Measurements from ENCODE around the gene SH2D5. TPM values are rescaled to one million over a fixed set of nuclear protein-coding genes. Genes with fewer than 3 reads are reported as not detected.

The SH2D5 gene
- 0.96 TPM for total RNA-seq (ENCODE audit: insufficient read depth, low replicate concordance)

GRCh38 chr1:20732588-20733359, at the start of gene SH2D5:
Gene SH2D5 (minus strand): TSS chr1:20732703. CDS start chr1:20728044, 4,659 bp downstream.
- DNase-seq (ENCODE audit: low spot score) = peak; percentile 93

DNA sequence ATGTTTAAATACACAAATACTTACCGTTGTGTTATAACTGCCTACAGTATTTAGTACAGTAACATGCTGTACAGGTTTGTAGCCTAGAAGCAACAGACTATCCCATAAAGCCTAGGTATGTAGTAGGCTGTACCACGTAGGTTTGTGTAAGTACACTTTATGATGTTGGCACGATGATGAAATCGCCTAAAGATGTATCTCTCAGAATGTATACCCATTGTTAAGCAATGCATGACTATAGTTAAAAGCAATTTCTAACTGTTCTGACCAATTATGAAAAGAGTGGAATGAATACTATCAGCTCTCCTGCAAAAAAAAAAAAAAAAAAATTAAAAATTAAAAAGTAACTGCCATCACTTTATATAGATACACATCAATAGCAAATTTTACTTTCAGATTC, 43.2 kb upstream of the SH2D5 start:
- no peak for DNase-seq (ENCODE audit: low spot score)

- no peak for DNase-seq (ENCODE audit: low spot score)
Observed at GRCh38 chr1:20771780-20772179, 39.3 kb upstream of the SH2D5 start.

DNA sequence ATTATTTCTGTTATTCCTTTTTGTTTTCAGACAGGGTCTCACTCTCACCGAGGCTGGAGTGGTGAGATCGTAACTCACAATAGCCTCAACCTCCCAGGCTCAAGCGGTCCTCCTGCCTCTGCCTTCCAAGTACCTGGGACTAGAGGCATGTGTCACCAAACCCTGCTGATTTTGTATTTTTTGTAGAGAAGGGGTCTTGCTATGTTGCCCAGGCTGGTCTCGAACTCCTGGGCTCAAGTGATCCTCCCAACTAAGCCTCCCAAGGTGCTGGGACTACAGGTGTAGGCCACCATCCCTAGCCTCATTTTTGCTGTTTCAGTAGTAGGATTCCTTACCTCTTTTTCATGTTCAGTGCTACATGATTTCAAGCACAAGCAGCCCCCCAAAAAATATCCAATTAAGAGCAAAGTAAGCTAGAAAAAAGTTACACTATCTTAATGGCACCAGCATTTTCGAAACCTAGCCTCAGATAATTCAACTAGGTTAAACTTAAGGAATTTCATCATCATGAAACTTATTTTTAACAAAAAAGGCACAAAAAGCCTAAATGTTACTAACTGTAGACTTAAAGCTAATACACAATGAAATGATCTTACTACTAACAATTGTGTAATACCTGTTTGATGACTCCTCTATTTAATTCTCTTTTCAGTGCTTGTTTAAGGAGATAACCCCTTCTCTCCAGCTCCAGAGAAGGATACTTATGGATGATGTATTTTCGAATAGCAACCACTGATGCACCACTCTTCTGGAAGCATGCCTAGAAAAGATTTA, 38.0 kb upstream of the SH2D5 start:
- DNase-seq (ENCODE audit: low spot score) = no peak

- DNase-seq (ENCODE audit: low spot score) = no peak
Observed at GRCh38 chr1:20767271-20767670, 34.8 kb upstream of the SH2D5 start.

DNA sequence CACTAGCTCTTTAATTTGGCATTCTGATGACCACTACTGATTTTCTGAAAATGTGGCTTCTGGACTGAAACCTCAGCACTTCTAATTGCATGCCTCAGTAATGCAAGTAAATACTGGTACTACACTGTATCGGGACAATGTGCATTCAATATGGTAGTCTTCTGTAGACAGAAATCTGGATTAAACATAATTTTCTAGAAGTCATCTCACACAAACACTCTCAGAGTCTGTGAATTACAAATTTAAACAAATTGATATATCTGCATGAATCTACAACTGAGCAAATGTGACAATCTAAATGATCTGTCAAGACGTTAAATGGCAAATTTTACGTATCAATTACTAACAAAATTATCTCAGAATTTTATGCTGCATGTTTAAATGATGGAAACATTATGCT, 30.9 kb upstream of the SH2D5 start:
- DNase-seq (ENCODE audit: low spot score) = no peak

- no peak for DNase-seq (ENCODE audit: low spot score)
Observed at GRCh38 chr1:20760322-20760721, 27.8 kb upstream of the SH2D5 start.

DNA sequence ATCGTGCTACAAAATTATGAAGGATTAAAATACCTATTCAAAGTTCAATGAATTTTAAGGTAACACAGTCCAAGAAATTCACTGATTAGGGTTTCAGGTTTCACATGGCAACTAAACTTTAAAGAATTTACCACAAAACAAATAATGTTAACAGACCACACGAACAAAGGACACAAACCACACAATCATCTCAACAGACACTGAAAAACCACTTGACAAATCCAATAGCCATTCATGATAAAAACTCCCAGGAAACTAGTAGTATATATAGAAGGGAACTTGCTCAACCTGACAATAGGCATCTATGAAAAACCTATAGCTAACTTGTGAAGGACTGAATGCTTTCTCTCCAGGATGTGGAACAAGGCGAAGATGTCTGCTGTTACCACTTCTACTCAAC, 21.1 kb upstream of the SH2D5 start:
- no peak for DNase-seq (ENCODE audit: low spot score)

GRCh38 chr1:20751462-20751990, 19.0 kb upstream of the SH2D5 start:
- no peak for DNase-seq (ENCODE audit: low spot score)

GRCh38 chr1:20742671-20743070, 10.2 kb upstream of the SH2D5 start:
- no peak for DNase-seq (ENCODE audit: low spot score)

DNA sequence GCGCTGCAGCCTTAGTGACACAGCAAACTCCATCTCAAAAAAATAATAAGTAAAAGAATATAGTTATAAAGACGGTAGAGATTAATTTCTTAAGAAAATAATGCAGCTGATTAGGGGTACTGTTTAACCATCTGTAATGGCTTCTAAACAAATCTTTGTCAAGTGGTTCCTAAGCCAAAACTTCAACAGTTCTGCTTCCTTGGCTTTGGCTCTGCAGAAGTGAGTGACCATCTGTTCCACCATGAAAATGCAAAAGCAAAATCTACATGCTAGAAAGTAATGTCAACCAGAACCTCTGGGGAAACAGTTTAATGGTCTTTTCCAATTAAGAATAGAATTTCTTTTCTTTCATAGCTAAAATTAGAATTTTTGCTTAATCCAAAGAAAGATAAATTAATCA, 8.3 kb upstream of the SH2D5 start:
- DNase-seq (ENCODE audit: low spot score) = no peak

DNA sequence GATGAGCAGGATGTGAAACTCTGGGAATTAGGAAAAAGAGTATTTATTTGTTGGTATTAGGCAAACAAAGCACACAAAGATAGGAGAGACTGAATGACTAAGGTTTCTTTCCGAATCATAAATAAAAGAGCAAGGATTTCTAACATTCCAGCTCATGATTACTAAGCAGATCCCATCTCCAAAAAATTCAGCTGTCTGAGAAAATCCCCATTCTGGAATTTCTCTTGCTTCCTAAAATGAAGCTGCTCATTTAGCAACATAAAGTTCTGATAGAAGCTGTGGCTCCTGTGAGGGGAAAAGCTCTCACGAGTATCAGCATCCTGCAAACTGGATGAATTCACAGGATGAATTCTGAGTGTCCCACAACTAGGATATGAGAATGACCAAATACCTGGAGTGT, 6.7 kb upstream of the SH2D5 start:
- peak; percentile 34 for DNase-seq (ENCODE audit: low spot score)

- no peak for DNase-seq (ENCODE audit: low spot score)
Observed at GRCh38 chr1:20735581-20736111, 3.1 kb upstream of the SH2D5 start.

GRCh38 chr1:20733360-20733975, 965 bp upstream of the SH2D5 start:
- no peak for DNase-seq (ENCODE audit: low spot score)

- peak; percentile 54 for DNase-seq (ENCODE audit: low spot score)
Observed at GRCh38 chr1:20732071-20732587, 374 bp downstream of the SH2D5 start.

DNA sequence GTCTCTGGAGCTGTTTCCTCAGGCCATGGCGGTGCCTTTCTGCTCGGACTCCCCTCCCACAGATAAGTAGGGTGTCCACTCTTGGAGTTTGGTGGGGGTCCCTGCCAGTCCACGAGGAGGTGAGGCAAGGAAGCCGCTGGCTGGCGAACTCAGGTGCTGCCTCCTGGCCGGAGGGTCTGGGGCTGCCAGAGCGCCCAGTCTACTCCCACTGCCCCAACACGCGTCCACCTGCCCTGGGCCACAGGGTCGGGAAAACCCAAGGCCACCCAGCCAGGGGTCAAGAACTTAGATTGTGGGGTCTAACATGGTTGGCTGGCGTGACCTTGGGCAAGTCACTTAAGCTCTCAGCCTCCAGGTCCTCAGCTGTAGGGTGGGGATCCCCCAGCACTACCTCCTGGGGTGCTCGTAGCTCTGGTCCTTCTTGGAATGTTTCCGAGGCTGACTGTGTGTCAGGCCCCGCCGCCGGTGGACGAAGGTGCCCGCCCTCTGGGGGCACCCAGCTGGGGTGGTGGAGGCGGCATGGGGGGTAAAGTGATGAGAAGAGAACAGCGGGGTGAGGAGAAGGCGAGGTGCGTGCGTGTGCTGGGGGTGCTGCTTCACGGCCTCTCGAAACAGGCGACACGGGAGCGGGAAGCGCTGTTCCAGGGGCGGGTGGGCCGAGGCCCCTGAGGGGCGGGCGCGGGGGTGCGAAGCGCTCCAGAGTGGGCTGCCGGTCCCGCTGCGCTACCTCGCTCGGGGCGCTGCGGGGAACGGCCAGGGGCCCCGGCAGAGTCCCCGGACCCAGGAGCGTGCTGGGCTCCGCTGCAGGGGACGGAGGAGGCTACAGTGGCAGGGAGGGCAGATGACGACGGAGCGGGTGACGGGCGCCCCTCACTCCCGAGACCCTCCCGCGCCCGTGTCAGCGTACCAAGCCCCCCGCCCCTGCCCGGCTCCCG, 1.2 kb downstream of the SH2D5 start:
- DNase-seq (ENCODE audit: low spot score) = no peak

DNA sequence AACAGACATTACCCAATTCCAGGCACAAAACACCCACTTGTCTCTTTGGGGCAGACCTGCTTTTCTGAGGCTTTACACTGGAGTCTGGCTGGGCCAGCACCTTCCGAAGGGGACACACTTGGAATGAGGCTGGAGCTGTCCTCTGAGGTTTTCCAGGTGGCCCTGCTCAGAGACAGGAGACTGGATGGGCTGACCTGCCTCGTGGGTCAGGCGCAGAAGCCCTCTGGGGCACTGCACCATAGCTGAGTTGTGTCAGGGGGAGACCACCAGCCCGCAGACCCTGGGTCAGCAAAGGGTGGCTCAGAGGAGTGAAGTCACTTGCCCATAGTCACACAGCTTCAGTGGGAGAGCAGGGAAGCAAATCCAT, 1.8 kb downstream of the SH2D5 start:
- DNase-seq (ENCODE audit: low spot score) = no peak

DNA sequence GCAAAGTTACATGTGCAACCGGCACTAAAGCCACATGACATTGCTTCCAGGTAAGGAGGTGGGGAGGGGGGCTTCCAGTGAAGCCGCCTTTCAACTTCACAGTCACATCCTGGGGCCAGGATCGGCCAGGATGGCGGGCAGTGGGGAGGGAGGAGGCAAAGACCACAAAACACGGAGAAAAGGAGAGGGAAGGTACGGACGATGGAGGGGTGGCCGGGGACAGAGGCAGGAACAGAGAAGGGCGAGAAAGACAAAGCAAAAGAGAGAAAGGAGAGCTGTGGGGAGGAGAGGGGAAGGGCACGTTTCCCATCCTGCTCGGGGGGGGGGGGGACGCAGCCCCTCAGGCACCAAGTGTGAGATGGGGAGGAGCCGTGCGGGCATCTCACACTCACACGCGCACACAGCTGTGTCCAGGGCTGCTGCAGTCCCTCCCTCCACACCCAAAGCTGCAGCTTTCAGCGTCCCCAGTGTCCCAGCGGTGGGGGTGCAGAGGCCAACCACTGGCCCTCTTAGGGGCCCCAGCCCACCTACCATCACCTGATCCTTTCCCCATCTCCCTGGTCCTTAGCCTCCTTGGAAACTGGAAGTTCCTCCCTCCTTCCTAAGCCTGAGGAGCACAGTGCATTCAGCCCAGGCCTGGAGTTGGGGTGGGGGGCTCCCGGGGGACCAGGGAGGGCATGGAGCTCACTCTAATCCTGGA, 2.4 kb downstream of the SH2D5 start:
- no peak for DNase-seq (ENCODE audit: low spot score)

GRCh38 chr1:20729155-20729931, 3.2 kb downstream of the SH2D5 start:
- DNase-seq (ENCODE audit: low spot score) = no peak
